Measurements from ENCODE around the gene GFM1. TPM values are rescaled to one million over a fixed set of nuclear protein-coding genes. Genes with fewer than 3 reads are reported as not detected.
"Not testable (repeated sequence)": the region's sequence is repeated elsewhere in the genome, so short reads cannot be mapped to it uniquely, and the experiment has no call there.

Gene GFM1
- total RNA-seq, 6 experiments from 2014 or later = 40.2 to 61.5 (median 43.8) TPM

DNA sequence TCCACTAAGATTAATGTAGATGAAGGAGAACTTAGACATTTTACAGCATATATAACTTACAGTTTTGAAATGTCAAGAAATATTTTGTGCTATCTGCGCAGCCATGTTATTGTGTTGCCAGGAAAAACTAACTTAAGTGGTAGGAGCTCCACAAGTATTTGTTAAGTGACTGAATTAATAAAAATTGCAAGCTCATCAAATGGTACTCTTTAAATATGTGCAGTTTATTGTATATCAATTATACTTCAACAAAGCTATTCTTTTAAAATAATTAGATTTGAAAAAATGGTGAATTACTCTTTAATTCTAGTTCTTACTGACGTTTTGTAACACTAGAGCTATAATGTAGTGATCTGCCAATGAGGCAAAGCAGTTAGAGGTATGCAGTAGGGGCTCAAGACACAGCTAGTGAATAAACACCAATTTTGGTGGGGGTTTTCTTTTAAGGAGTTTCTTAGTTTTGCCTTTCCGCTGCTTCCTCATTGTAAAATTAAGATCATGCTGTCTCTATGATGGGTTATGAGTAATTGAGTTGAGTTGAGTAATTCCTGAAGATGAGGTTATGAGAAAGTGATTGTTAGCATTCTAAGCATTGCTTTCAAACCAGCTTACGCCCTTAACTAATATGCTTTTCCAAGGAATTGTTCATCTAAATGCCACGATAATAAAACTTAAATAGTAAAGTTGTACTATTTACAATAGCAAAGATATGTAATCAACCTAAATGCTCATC lies 39.1 kb downstream of the GFM1 start:
- WGBS (ENCODE audit: insufficient coverage, low coverage, low lambda C conversion rate, missing lambda C conversion rate) = 92% methylated on average over 5 of the region's 5 CpGs
- Histone ChIP-seq H3K4me3 (no peak overlapping the region), H3K27ac (no peak overlapping the region), H3K36me3 (peaks cover 0 to 2% (median 0%) of the 10 kb centered on the region in 4 donors), H3K27me3 (no peaks in the 10 kb centered on the region), H3K9me3 (no peaks in the 10 kb centered on the region), H3K4me1 (peaks cover 0 to 6% (median 2%) of the 10 kb centered on the region in 4 donors)
- ATAC-seq (no peak), DNase-seq (no peak)
- intact Hi-C loops (cut with DNase I) = no loop called here
- TF ChIP-seq POLR2A (IDR thresholded peaks at IDR 0.05) (no peak), CTCF (IDR thresholded peaks at IDR 0.05) (no peak)

GRCh38 chr3:158685159-158685558 lies 40.8 kb downstream of the GFM1 start:
- peaks cover 0 to 6% (median 2%) of the 10 kb centered on the region in 4 donors for H3K4me1 ChIP-seq
- no peaks in the 10 kb centered on the region for H3K9me3 ChIP-seq
- H3K36me3 ChIP-seq = peaks cover 0 to 2% (median under 1%) of the 10 kb centered on the region in 4 donors
- H3K27me3 ChIP-seq = no peaks in the 10 kb centered on the region
- no peak overlapping the region for H3K4me3 ChIP-seq
- ATAC-seq (no peak), DNase-seq (no peak)
- no peak for TF ChIP-seq POLR2A (IDR thresholded peaks at IDR 0.05)
- no peak for TF ChIP-seq CTCF (IDR thresholded peaks at IDR 0.05)
- H3K27ac ChIP-seq = no peak overlapping the region
- intact Hi-C loops (cut with DNase I) = no loop called here
- 94% methylated on average over 2 of the region's 2 CpGs for WGBS (ENCODE audit: insufficient coverage, low coverage, low lambda C conversion rate, missing lambda C conversion rate)

GRCh38 chr3:158693866-158694456 lies 49.6 kb downstream of the GFM1 start:
- H3K27me3 ChIP-seq; H3K27ac ChIP-seq; H3K4me3 ChIP-seq; DNase-seq; ATAC-seq; H3K9me3 ChIP-seq; intact Hi-C loops (cut with DNase I); H3K4me1 ChIP-seq: not testable (repeated sequence)
- WGBS (ENCODE audit: insufficient coverage, low coverage, low lambda C conversion rate, missing lambda C conversion rate) = 76% methylated on average over 3 of the region's 3 CpGs
- peaks cover 0 to 15% (median 7%) of the 10 kb centered on the region in 4 donors for H3K36me3 ChIP-seq

DNA sequence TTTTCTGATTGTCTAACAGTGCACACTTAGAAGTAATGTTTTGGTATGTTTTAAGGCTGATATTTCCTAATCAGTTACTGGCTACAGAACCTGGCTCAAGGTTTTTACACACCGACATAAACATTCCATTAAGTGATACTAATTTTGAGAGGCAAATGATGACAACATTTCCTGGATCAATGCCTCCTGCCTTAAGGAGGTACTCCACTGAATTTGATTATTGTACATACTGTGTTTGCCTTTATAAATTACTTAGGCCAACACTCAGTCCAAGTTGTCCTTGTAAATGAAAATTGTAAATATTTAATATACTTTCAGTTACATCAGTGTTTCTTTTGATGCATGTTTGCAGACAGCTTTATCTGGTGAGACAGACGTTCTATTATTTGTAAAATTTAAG lies 52.3 kb downstream of the GFM1 start:
- 28% methylated on average over 2 of the region's 2 CpGs for WGBS (ENCODE audit: insufficient coverage, low coverage, low lambda C conversion rate, missing lambda C conversion rate)
- TF ChIP-seq CTCF (IDR thresholded peaks at IDR 0.05) (no peak), POLR2A (IDR thresholded peaks at IDR 0.05) (no peak)
- no peak for DNase-seq

DNA sequence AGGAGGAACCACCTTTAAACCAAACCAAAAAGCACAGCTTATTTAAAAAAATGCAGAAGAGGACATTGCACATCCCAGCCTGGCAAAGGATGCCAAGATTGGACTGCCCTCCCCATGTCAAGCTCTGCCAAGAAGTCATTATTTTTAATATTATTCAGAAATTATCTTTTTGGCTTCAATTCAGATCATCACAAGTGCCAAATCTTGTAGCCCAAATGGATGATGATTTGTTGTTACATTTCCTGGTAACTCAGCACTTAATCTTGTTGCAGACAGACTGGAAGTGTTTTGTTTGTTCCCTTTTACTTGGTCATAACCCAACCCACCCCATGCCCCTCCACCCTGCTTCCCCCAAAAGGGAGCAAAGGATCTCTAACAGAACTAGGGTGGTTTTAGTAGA lies 56.2 kb downstream of the GFM1 start:
- TF ChIP-seq CTCF (IDR thresholded peaks at IDR 0.05) (no peak), POLR2A (IDR thresholded peaks at IDR 0.05) (no peak)
- Histone ChIP-seq H3K4me1 (no peaks in the 10 kb centered on the region), H3K9me3 (no peaks in the 10 kb centered on the region), H3K27me3 (no peaks in the 10 kb centered on the region), H3K4me3 (no peak overlapping the region), H3K27ac (no peak overlapping the region), H3K36me3 (no peaks in the 10 kb centered on the region)
- intact Hi-C loops (cut with DNase I) = no loop called here
- DNase-seq = no peak
- peak; percentile 12 to 50 (median 26) for ATAC-seq

More for the DNA sequence above, 52.3 kb downstream of the GFM1 start:
- H3K27me3 ChIP-seq = no peaks in the 10 kb centered on the region
- no peak overlapping the region for H3K27ac ChIP-seq
- no peak overlapping the region for H3K4me3 ChIP-seq
- H3K36me3 ChIP-seq = peaks cover 0 to 5% (median 3%) of the 10 kb centered on the region in 4 donors
- no peaks in the 10 kb centered on the region for H3K9me3 ChIP-seq
- intact Hi-C loops (cut with DNase I) = no loop called here
- no peaks in the 10 kb centered on the region for H3K4me1 ChIP-seq
- no peak for ATAC-seq

All from right lobe of liver (tissue), 6 donors.